CD14-positive monocyte (primary cell): Measurements from ENCODE around the gene MTMR10. TPM values are rescaled to one million over a fixed set of nuclear protein-coding genes. Genes with fewer than 3 reads are reported as not detected.

Experiments
- DNase-seq, 3 donors: peaks; one replicate each; pipeline ENCODE4 v3.0.0-alpha.2; 2011 to 2022
- H2AFZ ChIP-seq: 2 replicates; pipeline ENCODE4 v1.6.0; 2012; ENCODE audit warnings: mild to moderate bottlenecking, low read depth, low read length, inconsistent platforms; ENCODE audit not compliant: insufficient read depth, poor library complexity, severe bottlenecking
- H3K27ac ChIP-seq, 2 donors: 1 replicate in 1 of 2; 2 replicates in 1 of 2; pipeline ENCODE4 v1.5.1; 2012 to 2013; ENCODE audit warnings: low read length in 2 of 2, control low read depth in 1 of 2, inconsistent platforms in 1 of 2, low read depth in 1 of 2, mild to moderate bottlenecking in 1 of 2
- H3K27me3 ChIP-seq, 2 donors: one replicate each; pipeline versions ENCODE4 v1.6.0 to v1.6.1; 2011 to 2013; ENCODE audit warnings: low read length in 2 of 2; ENCODE audit not compliant: control insufficient read depth in 2 of 2, insufficient read depth in 2 of 2
- H3K36me3 ChIP-seq, 2 donors: replicated peaks in 1 of 2; 1 replicate in 1 of 2; 2 replicates in 1 of 2; pipeline versions ENCODE4 v1.5.1 to v1.6.1; 2012 to 2013; ENCODE audit warnings: low read length in 2 of 2, control low read depth in 1 of 2, inconsistent platforms in 1 of 2, mild to moderate bottlenecking in 1 of 2; ENCODE audit not compliant: insufficient read depth in 2 of 2, control insufficient read depth in 1 of 2
- H3K4me1 ChIP-seq, 2 donors: 1 replicate in 1 of 2; 2 replicates in 1 of 2; pipeline versions ENCODE4 v1.5.1 to v1.6.1; 2012 to 2013; ENCODE audit warnings: low read length in 2 of 2, control low read depth in 1 of 2, inconsistent platforms in 1 of 2, mild to moderate bottlenecking in 1 of 2, moderate library complexity in 1 of 2; ENCODE audit not compliant: insufficient read depth in 2 of 2, control insufficient read depth in 1 of 2
- H3K4me2 ChIP-seq: replicated peaks from 2 replicates; pipeline ENCODE3; 2012; ENCODE audit warnings: low read length, moderate library complexity, mild to moderate bottlenecking; ENCODE audit not compliant: poor library complexity, severe bottlenecking; ENCODE audit errors: extremely low read depth
- H3K4me3 ChIP-seq, 3 experiments: fragments of 200-600 bp in 1 of 3; sonication (generic) in 1 of 3; replicated peaks in 1 of 3; 1 replicate in 2 of 3; 2 replicates in 1 of 3; pipeline ENCODE4 v1.5.1; 2011 to 2013; ENCODE audit warnings: low read length in 3 of 3, mild to moderate bottlenecking in 3 of 3, control low read depth in 2 of 3, low read depth in 2 of 3, inconsistent platforms in 1 of 3, moderate library complexity in 1 of 3
- H3K79me2 ChIP-seq: 2 replicates; pipeline ENCODE4 v1.6.0; 2012; ENCODE audit warnings: mild to moderate bottlenecking, control low read depth, inconsistent platforms, low read length, moderate library complexity; ENCODE audit not compliant: insufficient read depth
- H3K9ac ChIP-seq: 2 replicates; pipeline ENCODE4 v1.6.0; 2017; ENCODE audit warnings: low read length, mild to moderate bottlenecking; ENCODE audit not compliant: insufficient read depth, poor library complexity, severe bottlenecking
- H3K9me3 ChIP-seq, 2 donors: replicated peaks in 1 of 2; 1 replicate in 1 of 2; 2 replicates in 1 of 2; pipeline versions ENCODE4 v1.5.1 to v1.6.1; 2012 to 2013; ENCODE audit warnings: low read length in 2 of 2, control low read depth in 1 of 2; ENCODE audit not compliant: control insufficient read depth in 1 of 2, insufficient read depth in 1 of 2
- H4K20me1 ChIP-seq: 2 replicates; pipeline ENCODE4 v1.6.0; 2012; ENCODE audit warnings: mild to moderate bottlenecking, low read length, control low read depth, moderate library complexity; ENCODE audit not compliant: insufficient read depth
- H3K27ac Mint-ChIP-seq, 7 donors: one replicate each; pipeline ENCODE4 v1.8.0; 2020; ENCODE audit warnings: mild to moderate bottlenecking in 7 of 7, mixed read lengths in 7 of 7, moderate library complexity in 6 of 7, inconsistent platforms in 2 of 7
- H3K27me3 Mint-ChIP-seq, 3 donors: one replicate each; pipeline ENCODE4 v1.8.0; 2021 to 2022; ENCODE audit warnings: low read depth in 3 of 3, mild to moderate bottlenecking in 3 of 3, mixed read lengths in 3 of 3, moderate library complexity in 3 of 3, inconsistent platforms in 1 of 3
- H3K36me3 Mint-ChIP-seq, 2 donors: one replicate each; pipeline ENCODE4 v1.8.0; 2020; ENCODE audit warnings: mixed read lengths in 2 of 2, inconsistent platforms in 1 of 2, mild to moderate bottlenecking in 1 of 2
- H3K4me1 Mint-ChIP-seq: one replicate; pipeline ENCODE4 v1.8.0; 2020; ENCODE audit warnings: mild to moderate bottlenecking, mixed read lengths
- H3K4me3 Mint-ChIP-seq, 2 donors: one replicate each; pipeline ENCODE4 v1.8.0; 2020; ENCODE audit warnings: mild to moderate bottlenecking in 2 of 2, mixed read lengths in 2 of 2, moderate library complexity in 1 of 2
- H3K9me3 Mint-ChIP-seq, 7 donors: one replicate each; pipeline ENCODE4 v1.8.0; 2020 to 2022; ENCODE audit warnings: mixed read lengths in 7 of 7, mild to moderate bottlenecking in 6 of 7, moderate library complexity in 6 of 7, inconsistent platforms in 2 of 7
- WGBS: methylation state at CpG from one replicate; pipeline ENCODE4 v1.1.5; 2013; ENCODE audit warnings: missing lambda C conversion rate; ENCODE audit not compliant: insufficient coverage; 5-methylcytosine and 5-hydroxymethylcytosine counted together
- intact Hi-C, 2 donors: fragments of 100-400 bp; cut with micrococcal nuclease; formaldehyde crosslinking; loops; one replicate each; pipeline versions ENCODE4 v1.15.0 to v1.15.1; 2023
- polyA plus RNA-seq, 3 donors: library from polyadenylated mRNA; depleted of rRNA in 1 of 3; unstranded in 2 of 3; stranded (reverse) in 1 of 3; fragments of 300-500 nt in 2 of 3; fragments of >200 nt in 1 of 3; fragmentation: Illumina TruSeq in 2 of 3; gene quantifications; 1 replicate in 2 of 3; 2 replicates in 1 of 3; pipeline ENCODE4 v1.2.3, GENCODE V29; 2012 to 2021
- TF ChIP-seq, protein P1 (sequence below): fragments of 200-600 bp; IDR thresholded peaks from one replicate; pipeline ENCODE4 v1.8.0; 2022; ENCODE audit warnings: antibody characterized with exemption, mild to moderate bottlenecking

Gene MTMR10
- polyA plus RNA-seq, 3 donors, result 8.7 to 23.3 (median 15.9) TPM

DNA sequence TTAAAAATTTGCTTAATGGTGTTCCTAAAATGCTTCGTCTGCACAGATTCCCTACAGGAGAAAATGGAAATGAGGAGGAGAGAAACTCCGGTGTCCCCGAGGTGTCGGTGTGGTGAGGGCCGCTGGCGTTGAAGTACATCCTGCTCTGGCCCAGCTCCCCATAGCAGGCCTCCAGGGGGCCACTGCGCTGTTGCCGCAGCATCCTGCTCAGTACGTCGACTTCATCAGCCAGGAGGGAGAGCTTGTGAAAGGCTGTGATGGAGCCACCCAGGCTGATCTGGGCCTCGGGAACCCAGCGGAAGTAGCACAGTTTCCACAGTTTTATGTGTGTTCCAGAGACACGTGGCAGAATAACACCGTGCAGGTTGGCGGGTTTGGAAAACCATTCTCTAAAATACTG is 49.9 kb downstream of the MTMR10 start:
- Histone ChIP-seq H3K79me2 (no peaks in the 10 kb centered on the region), H3K27me3 (no peaks in the 10 kb centered on the region), H2AFZ (no peak overlapping the region), H3K4me1 (no peaks in the 10 kb centered on the region), H3K9ac (no peak overlapping the region), H3K4me2 (no peak overlapping the region), H4K20me1 (peaks cover 73% of the 10 kb centered on the region), H3K36me3 (peaks cover 87 to 100% of the 10 kb centered on the region in 2 donors), H3K9me3 (no peaks in the 10 kb centered on the region), H3K4me3 (no peak overlapping the region), H3K27ac (no peak overlapping the region)
- 92% methylated on average over 12 of the region's 15 CpGs for WGBS
- intact Hi-C loops, result no loop called here
- DNase-seq, result no peak
- Mint-ChIP-seq H3K9me3 (peaks cover 0 to 2% (median 0%) of the 10 kb centered on the region in 7 donors), H3K4me3 (no peak overlapping the region), H3K27me3 (peaks cover 0 to 2% (median 2%) of the 10 kb centered on the region in 3 donors), H3K4me1 (no peaks in the 10 kb centered on the region), H3K27ac (peak overlapping the region in 2 of 7 donors; percentile 44 to 60), H3K36me3 (peaks cover 90 to 95% of the 10 kb centered on the region in 2 donors)
- TF ChIP-seq, protein P1, sequence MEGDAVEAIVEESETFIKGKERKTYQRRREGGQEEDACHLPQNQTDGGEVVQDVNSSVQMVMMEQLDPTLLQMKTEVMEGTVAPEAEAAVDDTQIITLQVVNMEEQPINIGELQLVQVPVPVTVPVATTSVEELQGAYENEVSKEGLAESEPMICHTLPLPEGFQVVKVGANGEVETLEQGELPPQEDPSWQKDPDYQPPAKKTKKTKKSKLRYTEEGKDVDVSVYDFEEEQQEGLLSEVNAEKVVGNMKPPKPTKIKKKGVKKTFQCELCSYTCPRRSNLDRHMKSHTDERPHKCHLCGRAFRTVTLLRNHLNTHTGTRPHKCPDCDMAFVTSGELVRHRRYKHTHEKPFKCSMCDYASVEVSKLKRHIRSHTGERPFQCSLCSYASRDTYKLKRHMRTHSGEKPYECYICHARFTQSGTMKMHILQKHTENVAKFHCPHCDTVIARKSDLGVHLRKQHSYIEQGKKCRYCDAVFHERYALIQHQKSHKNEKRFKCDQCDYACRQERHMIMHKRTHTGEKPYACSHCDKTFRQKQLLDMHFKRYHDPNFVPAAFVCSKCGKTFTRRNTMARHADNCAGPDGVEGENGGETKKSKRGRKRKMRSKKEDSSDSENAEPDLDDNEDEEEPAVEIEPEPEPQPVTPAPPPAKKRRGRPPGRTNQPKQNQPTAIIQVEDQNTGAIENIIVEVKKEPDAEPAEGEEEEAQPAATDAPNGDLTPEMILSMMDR, result no peak

DNA sequence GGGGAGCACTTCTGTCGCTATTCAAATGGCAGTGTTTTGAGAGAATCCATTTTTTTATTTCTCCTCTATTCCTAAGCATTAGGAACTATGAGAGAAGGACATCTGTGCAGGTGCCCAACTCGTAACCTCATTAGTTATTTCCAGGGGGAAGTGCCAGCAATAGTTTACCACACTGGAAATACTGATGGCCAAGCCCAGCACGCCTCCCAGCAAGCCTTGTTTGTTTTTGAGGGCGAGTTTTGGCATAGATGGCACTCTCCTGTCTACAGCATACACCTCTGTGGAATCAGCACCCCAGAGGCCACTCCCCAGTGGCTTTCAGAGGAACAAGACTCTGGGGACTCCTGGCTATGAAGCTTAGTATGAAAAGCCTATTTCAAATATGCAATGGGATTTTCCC is 51.1 kb downstream of the MTMR10 start:
- Histone ChIP-seq H3K9ac (no peak overlapping the region), H3K79me2 (no peaks in the 10 kb centered on the region), H2AFZ (no peak overlapping the region), H3K4me1 (no peaks in the 10 kb centered on the region), H3K27me3 (no peaks in the 10 kb centered on the region), H3K4me3 (no peak overlapping the region), H4K20me1 (peaks cover 62% of the 10 kb centered on the region), H3K4me2 (no peak overlapping the region), H3K36me3 (peaks cover 76 to 96% of the 10 kb centered on the region in 2 donors), H3K9me3 (no peaks in the 10 kb centered on the region), H3K27ac (peak overlapping the region in 1 of 2 donors; percentile 7)
- 100% methylated on average over 1 of the region's 4 CpGs for WGBS
- H3K4me3 Mint-ChIP-seq, result no peak overlapping the region
- peaks cover 0 to 2% (median 2%) of the 10 kb centered on the region in 3 donors for H3K27me3 Mint-ChIP-seq
- TF ChIP-seq, protein P1, result no peak
- H3K27ac Mint-ChIP-seq, result peak overlapping the region in 2 of 7 donors; percentile 26 to 30
- intact Hi-C loops, result no loop called here
- H3K4me1 Mint-ChIP-seq, result no peaks in the 10 kb centered on the region
- no peak for DNase-seq
- H3K9me3 Mint-ChIP-seq, result peaks cover 0 to 2% (median 0%) of the 10 kb centered on the region in 7 donors
- peaks cover 85 to 92% of the 10 kb centered on the region in 2 donors for H3K36me3 Mint-ChIP-seq
